GM19238 (cell line): ENCODE measurements around the gene PAFAH1B2.
"Not testable (repeated sequence)": the region's sequence is repeated elsewhere in the genome, so short reads cannot be mapped to it uniquely, and the experiment has no call there.

Source experiments
- DNase-seq: peaks from one replicate; pipeline ENCODE4 v3.0.0; 2011; ENCODE audit warnings: low spot score; ENCODE audit not compliant: insufficient read length

The PAFAH1B2 gene

GRCh38 chr11:117143871-117144476, at the start of gene PAFAH1B2:
Gene PAFAH1B2 (plus strand): TSS chr11:117144287. CDS start chr11:117152448, 8,161 bp downstream.
- DNase-seq: peak; percentile 99

- no peak for DNase-seq
Observed at GRCh38 chr11:117094776-117095175, 49.3 kb upstream of the PAFAH1B2 start.

- DNase-seq: no peak
Observed at GRCh38 chr11:117095284-117096161, 48.6 kb upstream of the PAFAH1B2 start.

- peak; percentile 58 for DNase-seq
Observed at GRCh38 chr11:117096201-117096991, 47.7 kb upstream of the PAFAH1B2 start.

GRCh38 chr11:117097014-117097388, 47.1 kb upstream of the PAFAH1B2 start:
- no peak for DNase-seq

GRCh38 chr11:117097389-117098268, 46.5 kb upstream of the PAFAH1B2 start:
- peak; percentile 25 for DNase-seq

- peak; percentile 93 for DNase-seq
Observed at GRCh38 chr11:117098269-117099232, 45.5 kb upstream of the PAFAH1B2 start, which contains the start of gene SIK3. Gene SIK3 (minus strand): TSS chr11:117098428. CDS start chr11:117098415, 13 bp downstream.

- no peak for DNase-seq
Observed at GRCh38 chr11:117099696-117100095, 44.4 kb upstream of the PAFAH1B2 start.

- no peak for DNase-seq
Observed at GRCh38 chr11:117100556-117100955, 43.5 kb upstream of the PAFAH1B2 start.

GRCh38 chr11:117107701-117108590, 36.1 kb upstream of the PAFAH1B2 start:
- DNase-seq: no peak

- no peak for DNase-seq
Observed at GRCh38 chr11:117110294-117110950, 33.7 kb upstream of the PAFAH1B2 start.

- DNase-seq: not testable (repeated sequence)
Observed at GRCh38 chr11:117112497-117112896, 31.6 kb upstream of the PAFAH1B2 start.

GRCh38 chr11:117112939-117113338, 31.1 kb upstream of the PAFAH1B2 start:
- not testable (repeated sequence) for DNase-seq

GRCh38 chr11:117117681-117118080, 26.4 kb upstream of the PAFAH1B2 start:
- no peak for DNase-seq

GRCh38 chr11:117121176-117121575, 22.9 kb upstream of the PAFAH1B2 start:
- DNase-seq: no peak

- DNase-seq: no peak
Observed at GRCh38 chr11:117122556-117122955, 21.5 kb upstream of the PAFAH1B2 start.

GRCh38 chr11:117126223-117126965, 17.7 kb upstream of the PAFAH1B2 start:
- no peak for DNase-seq
